Activated T-cell treated with anti-CD3 and anti-CD28 coated beads, Interleukin-2, amount 50 U/mL, for 24 hours (primary cell): ENCODE measurements around the gene MYOF.
A peak's percentile ranks its signal among the peaks of the same experiment; 100 is the strongest.
"Not testable (repeated sequence)": the region's sequence is repeated elsewhere in the genome, so short reads cannot be mapped to it uniquely, and the experiment has no call there.

Experiments
- DNase-seq: peaks from one replicate; pipeline ENCODE4 v3.0.0-alpha.2; 2020
- H3K27ac Mint-ChIP-seq: 2 replicates; pipeline ENCODE4 v1.8.0; 2020; ENCODE audit warnings: mild to moderate bottlenecking, mixed read lengths
- H3K27me3 Mint-ChIP-seq: 2 replicates; pipeline ENCODE4 v1.8.0; 2020; ENCODE audit warnings: mixed read lengths
- H3K36me3 Mint-ChIP-seq: 2 replicates; pipeline ENCODE4 v1.8.0; 2020; ENCODE audit warnings: low read depth, mixed read lengths
- H3K4me1 Mint-ChIP-seq: 2 replicates; pipeline ENCODE4 v1.8.0; 2020; ENCODE audit warnings: low read depth, mixed read lengths
- H3K4me3 Mint-ChIP-seq: 2 replicates; pipeline ENCODE4 v1.8.0; 2020; ENCODE audit warnings: mild to moderate bottlenecking, moderate library complexity, mixed read lengths
- H3K9me3 Mint-ChIP-seq: 2 replicates; pipeline ENCODE4 v1.8.0; 2020; ENCODE audit warnings: mixed read lengths

MYOF gene

GRCh38 chr10:93437086-93437945, 44.8 kb downstream of the MYOF start:
- no peaks in the 10 kb centered on the region for H3K9me3 Mint-ChIP-seq
- H3K4me1 Mint-ChIP-seq = no peaks in the 10 kb centered on the region
- H3K4me3 Mint-ChIP-seq = no peak overlapping the region
- peaks cover 2% of the 10 kb centered on the region for H3K36me3 Mint-ChIP-seq
- no peak overlapping the region for H3K27ac Mint-ChIP-seq
- H3K27me3 Mint-ChIP-seq = no peaks in the 10 kb centered on the region
- no peak for DNase-seq

GRCh38 chr10:93436591-93437085, 45.5 kb downstream of the MYOF start:
- no peaks in the 10 kb centered on the region for H3K4me1 Mint-ChIP-seq
- H3K9me3 Mint-ChIP-seq = no peaks in the 10 kb centered on the region
- no peaks in the 10 kb centered on the region for H3K27me3 Mint-ChIP-seq
- no peak for DNase-seq
- peaks cover 2% of the 10 kb centered on the region for H3K36me3 Mint-ChIP-seq
- H3K27ac Mint-ChIP-seq = no peak overlapping the region
- no peak overlapping the region for H3K4me3 Mint-ChIP-seq

GRCh38 chr10:93435621-93436397, 46.3 kb downstream of the MYOF start:
- Mint-ChIP-seq H3K27ac (no peak overlapping the region), H3K36me3 (peaks cover 6% of the 10 kb centered on the region), H3K4me3 (no peak overlapping the region), H3K27me3 (no peaks in the 10 kb centered on the region), H3K9me3 (no peaks in the 10 kb centered on the region), H3K4me1 (no peaks in the 10 kb centered on the region)
- DNase-seq = no peak

- Mint-ChIP-seq H3K4me3 (no peak overlapping the region), H3K27me3 (no peaks in the 10 kb centered on the region), H3K4me1 (no peaks in the 10 kb centered on the region), H3K27ac (no peak overlapping the region), H3K9me3 (no peaks in the 10 kb centered on the region), H3K36me3 (peaks cover 9% of the 10 kb centered on the region)
- no peak for DNase-seq
Observed at GRCh38 chr10:93434991-93435491, 47.1 kb downstream of the MYOF start.

GRCh38 chr10:93431361-93431760, 50.8 kb downstream of the MYOF start:
- Mint-ChIP-seq H3K36me3 (peaks cover 20% of the 10 kb centered on the region), H3K9me3 (no peaks in the 10 kb centered on the region), H3K4me3 (no peak overlapping the region)

GRCh38 chr10:93425861-93426260, 56.3 kb downstream of the MYOF start:
- Mint-ChIP-seq H3K36me3 (peaks cover 51% of the 10 kb centered on the region), H3K4me3 (no peak overlapping the region), H3K9me3 (no peaks in the 10 kb centered on the region), H3K4me1 (peaks cover 7% of the 10 kb centered on the region), H3K27me3 (no peaks in the 10 kb centered on the region), H3K27ac (no peak overlapping the region)
- DNase-seq = no peak

More at GRCh38 chr10:93431361-93431760, 50.8 kb downstream of the MYOF start:
- no peak for DNase-seq
- Mint-ChIP-seq H3K27ac (no peak overlapping the region), H3K4me1 (peaks cover 6% of the 10 kb centered on the region), H3K27me3 (no peaks in the 10 kb centered on the region)

- peaks cover 1% of the 10 kb centered on the region for H3K4me1 Mint-ChIP-seq
- H3K36me3 Mint-ChIP-seq = peaks cover 55% of the 10 kb centered on the region
- no peaks in the 10 kb centered on the region for H3K27me3 Mint-ChIP-seq
- H3K9me3 Mint-ChIP-seq = no peaks in the 10 kb centered on the region
- H3K4me3 Mint-ChIP-seq = no peak overlapping the region
- DNase-seq = no peak
- H3K27ac Mint-ChIP-seq = no peak overlapping the region
Observed at GRCh38 chr10:93422118-93422517, 60.0 kb downstream of the MYOF start.

GRCh38 chr10:93420944-93421825, 60.9 kb downstream of the MYOF start:
- DNase-seq = no peak
- no peak overlapping the region for H3K4me3 Mint-ChIP-seq
- no peaks in the 10 kb centered on the region for H3K27me3 Mint-ChIP-seq

GRCh38 chr10:93420091-93420490, 62.0 kb downstream of the MYOF start:
- Mint-ChIP-seq H3K27me3 (no peaks in the 10 kb centered on the region), H3K4me3 (no peak overlapping the region), H3K9me3 (no peaks in the 10 kb centered on the region), H3K36me3 (peaks cover 53% of the 10 kb centered on the region), H3K4me1 (peaks cover 11% of the 10 kb centered on the region), H3K27ac (no peak overlapping the region)
- DNase-seq = no peak

More at GRCh38 chr10:93420944-93421825, 60.9 kb downstream of the MYOF start:
- Mint-ChIP-seq H3K27ac (no peak overlapping the region), H3K9me3 (no peaks in the 10 kb centered on the region), H3K4me1 (peaks cover 1% of the 10 kb centered on the region), H3K36me3 (peaks cover 57% of the 10 kb centered on the region)

GRCh38 chr10:93419016-93419415, 63.1 kb downstream of the MYOF start:
- peaks cover 47% of the 10 kb centered on the region for H3K36me3 Mint-ChIP-seq
- H3K4me1 Mint-ChIP-seq = peaks cover 18% of the 10 kb centered on the region
- H3K9me3 Mint-ChIP-seq, H3K27ac Mint-ChIP-seq, H3K27me3 Mint-ChIP-seq, DNase-seq, H3K4me3 Mint-ChIP-seq: not testable (repeated sequence)

GRCh38 chr10:93417921-93418320, 64.2 kb downstream of the MYOF start:
- no peak for DNase-seq
- H3K9me3 Mint-ChIP-seq = no peaks in the 10 kb centered on the region
- peaks cover 29% of the 10 kb centered on the region for H3K4me1 Mint-ChIP-seq
- peaks cover 44% of the 10 kb centered on the region for H3K36me3 Mint-ChIP-seq
- no peak overlapping the region for H3K4me3 Mint-ChIP-seq
- H3K27ac Mint-ChIP-seq = no peak overlapping the region
- no peaks in the 10 kb centered on the region for H3K27me3 Mint-ChIP-seq

GRCh38 chr10:93417266-93417665, 64.9 kb downstream of the MYOF start:
- Mint-ChIP-seq H3K27me3 (no peaks in the 10 kb centered on the region), H3K27ac (peak overlapping the region; percentile 8), H3K4me3 (no peak overlapping the region), H3K9me3 (no peaks in the 10 kb centered on the region), H3K4me1 (peaks cover 35% of the 10 kb centered on the region), H3K36me3 (peaks cover 42% of the 10 kb centered on the region)
- no peak for DNase-seq

- DNase-seq = no peak
- Mint-ChIP-seq H3K4me1 (peaks cover 38% of the 10 kb centered on the region), H3K27me3 (no peaks in the 10 kb centered on the region), H3K9me3 (no peaks in the 10 kb centered on the region), H3K4me3 (no peak overlapping the region), H3K36me3 (peaks cover 41% of the 10 kb centered on the region), H3K27ac (peak overlapping the region; percentile 8)
Observed at GRCh38 chr10:93416824-93417223, 65.3 kb downstream of the MYOF start.

- no peak overlapping the region for H3K27ac Mint-ChIP-seq
- peaks cover 49% of the 10 kb centered on the region for H3K4me1 Mint-ChIP-seq
- H3K27me3 Mint-ChIP-seq = no peaks in the 10 kb centered on the region
- peaks cover 42% of the 10 kb centered on the region for H3K36me3 Mint-ChIP-seq
- H3K4me3 Mint-ChIP-seq = no peak overlapping the region
- no peaks in the 10 kb centered on the region for H3K9me3 Mint-ChIP-seq
- no peak for DNase-seq
Observed at GRCh38 chr10:93415693-93416092, 66.4 kb downstream of the MYOF start.
